SK-N-SH treated with all-trans-retinoic acid at 6 μM for 48 hours (cell line): ENCODE measurements around the gene ZNF600.
"Not testable (repeated sequence)": the region's sequence is repeated elsewhere in the genome, so short reads cannot be mapped to it uniquely, and the experiment has no call there.

Experiments
- ATAC-seq: fragments of 200-7000 bp; cut with Tn5 transposase; 3 replicates; pipeline ENCODE4 v1.9.1; 2020; ENCODE audit warnings: mild to moderate bottlenecking, moderate library complexity
- ARNTL ChIP-seq: fragments of 450-650 bp; formaldehyde crosslinking; IDR thresholded peaks from 2 replicates; pipeline ENCODE4 v1.5.0; 2020; ENCODE audit warnings: low read depth, mild to moderate bottlenecking, moderate library complexity, borderline replicate concordance
- BACH2 ChIP-seq: fragments of 250-450 bp; sonication (Bioruptor Pico); IDR thresholded peaks from 2 replicates; pipeline ENCODE4 v1.9.0; 2021; ENCODE audit warnings: mild to moderate bottlenecking, borderline replicate concordance
- CREB5 ChIP-seq: fragments of 250-450 bp; sonication (Bioruptor Pico); IDR thresholded peaks from 2 replicates; pipeline ENCODE4 v1.5.1; 2020; ENCODE audit warnings: low read depth, mild to moderate bottlenecking, moderate library complexity
- CSRNP3 ChIP-seq: fragments of 250-450 bp; sonication (Bioruptor Pico); IDR thresholded peaks from 2 replicates; pipeline ENCODE4 v1.5.1; 2021; ENCODE audit warnings: mild to moderate bottlenecking, moderate library complexity
- GLIS3 ChIP-seq: fragments of 250-450 bp; sonication (Bioruptor Pico); IDR thresholded peaks from 2 replicates; pipeline ENCODE4 v1.5.0; 2020; ENCODE audit warnings: mild to moderate bottlenecking, moderate library complexity
- ISL1 ChIP-seq: fragments of 250-450 bp; sonication (Bioruptor Pico); IDR thresholded peaks from 2 replicates; pipeline ENCODE4 v2.1.2; 2022; ENCODE audit warnings: mild to moderate bottlenecking, moderate library complexity
- OSR1 ChIP-seq: fragments of 250-450 bp; sonication (Bioruptor Pico); IDR thresholded peaks from 2 replicates; pipeline ENCODE4 v1.8.0; 2022; ENCODE audit warnings: moderate library complexity, mild to moderate bottlenecking, inconsistent platforms
- PATZ1 ChIP-seq: fragments of 250-450 bp; sonication (Bioruptor Pico); IDR thresholded peaks from 2 replicates; pipeline ENCODE4 v1.8.0; 2020; ENCODE audit warnings: mild to moderate bottlenecking, moderate library complexity, borderline replicate concordance
- POU6F1 ChIP-seq: fragments of 250-450 bp; sonication (Bioruptor Pico); IDR thresholded peaks from 2 replicates; pipeline ENCODE4 v1.8.0; 2021; ENCODE audit warnings: low read depth, mild to moderate bottlenecking, moderate library complexity, borderline replicate concordance
- PPARA ChIP-seq: fragments of 250-450 bp; sonication (Bioruptor Pico); IDR thresholded peaks from 2 replicates; pipeline ENCODE4 v1.5.0; 2020; ENCODE audit warnings: mild to moderate bottlenecking, borderline replicate concordance
- SNAI2 ChIP-seq: fragments of 250-450 bp; sonication (Bioruptor Pico); IDR thresholded peaks from 2 replicates; pipeline ENCODE4 v1.5.0; 2020; ENCODE audit warnings: mild to moderate bottlenecking, moderate library complexity
- TCF4 ChIP-seq: fragments of 250-450 bp; sonication (Bioruptor Pico); IDR thresholded peaks from 2 replicates; pipeline ENCODE4 v1.8.0; 2021; ENCODE audit warnings: mild to moderate bottlenecking, moderate library complexity, borderline replicate concordance
- TOX ChIP-seq: fragments of 250-450 bp; sonication (Bioruptor Pico); IDR thresholded peaks from 2 replicates; pipeline ENCODE4 v1.8.0; 2021; ENCODE audit warnings: mild to moderate bottlenecking, moderate library complexity, borderline replicate concordance
- TSHZ2 ChIP-seq: fragments of 250-450 bp; sonication (Bioruptor Pico); IDR thresholded peaks from 2 replicates; pipeline ENCODE4 v1.5.0; 2020; ENCODE audit warnings: mild to moderate bottlenecking, moderate library complexity
- ZC3H10 ChIP-seq: fragments of 250-450 bp; sonication (Bioruptor Pico); IDR thresholded peaks from 2 replicates; pipeline ENCODE4 v1.5.1; 2021; ENCODE audit warnings: mild to moderate bottlenecking, moderate library complexity
- ZFP3 ChIP-seq: fragments of 250-450 bp; sonication (Bioruptor Pico); IDR thresholded peaks from 2 replicates; pipeline ENCODE4 v1.5.0; 2020; ENCODE audit warnings: mild to moderate bottlenecking, moderate library complexity
- ZFP30 ChIP-seq: fragments of 450-650 bp; formaldehyde crosslinking; IDR thresholded peaks from 2 replicates; pipeline ENCODE4 v1.5.0; 2022; ENCODE audit warnings: mild to moderate bottlenecking, moderate library complexity
- ZNF565 ChIP-seq: fragments of 450-650 bp; formaldehyde crosslinking; conservative IDR thresholded peaks from 2 replicates; pipeline ENCODE4 v1.5.0; 2020; ENCODE audit warnings: low read depth, mild to moderate bottlenecking, moderate library complexity
- ZNF8 ChIP-seq: fragments of 450-650 bp; formaldehyde crosslinking; IDR thresholded peaks from 2 replicates; pipeline ENCODE4 v1.5.0; 2020; ENCODE audit warnings: mild to moderate bottlenecking, moderate library complexity

The ZNF600 gene

GRCh38 chr19:52734331-52734892, 52.2 kb downstream of the ZNF600 start:
- ATAC-seq, result peak; percentile 67
- TF ChIP-seq CREB5 (CRISPR knock-in tag) (no peak), CSRNP3 (CRISPR knock-in tag) (no peak), TOX (no peak), ZNF8 (no peak), ZC3H10 (no peak), PATZ1 (CRISPR knock-in tag) (no peak), ISL1 (no peak), TSHZ2 (CRISPR knock-in tag) (no peak), OSR1 (CRISPR knock-in tag) (no peak), GLIS3 (CRISPR knock-in tag) (no peak), ZFP3 (no peak), ZNF565 (CRISPR knock-in tag) (no peak), PPARA (CRISPR knock-in tag) (no peak), TCF4 (no peak)

- ATAC-seq, result not testable (repeated sequence)
Measured at GRCh38 chr19:52726051-52726450, 60.5 kb downstream of the ZNF600 start.

GRCh38 chr19:52725528-52725961, 61.0 kb downstream of the ZNF600 start:
- TF ChIP-seq ISL1, result no peak
- TF ChIP-seq GLIS3 (CRISPR knock-in tag), result no peak
- no peak for TF ChIP-seq POU6F1 (CRISPR knock-in tag)
- TF ChIP-seq ZNF565 (CRISPR knock-in tag), result no peak
- TF ChIP-seq SNAI2 (CRISPR knock-in tag), result no peak
- no peak for TF ChIP-seq BACH2 (CRISPR knock-in tag)
- no peak for TF ChIP-seq CREB5 (CRISPR knock-in tag)
- no peak for TF ChIP-seq ZFP30 (CRISPR knock-in tag)
- TF ChIP-seq ARNTL (CRISPR knock-in tag), result no peak
- no peak for TF ChIP-seq ZC3H10
- no peak for TF ChIP-seq OSR1 (CRISPR knock-in tag)
- no peak for ATAC-seq
